HepG2 (cell line): ENCODE results near the gene NFATC1. TPM values are rescaled to one million over a fixed set of nuclear protein-coding genes. Genes with fewer than 3 reads are reported as not detected.

Experiments
- ATAC-seq: fragments of 200-7000 bp; cut with Tn5 transposase; 3 replicates; pipeline ENCODE4 v1.9.1; 2020; ENCODE audit warnings: mild to moderate bottlenecking, moderate library complexity
- BruUV-seq: library from RNA; stranded (reverse); fragments of 400-500 nt; replicated peaks from 2 replicates; lab custom pipeline; 2021; lab: Mats Ljungman, UMichigan
- CTCF ChIA-PET: fragments of 300-600 bp; formaldehyde crosslinking; extraction: SDS; loops from one replicate; lab custom pipeline; 2021; ENCODE audit warnings: low total read pairs, inconsistent platforms, low intra/inter-chr PET ratio; lab: Yijun Ruan, JAX
- POLR2A ChIA-PET: fragments of 350-600 bp; sonication (Branson Sonifier 250); formaldehyde crosslinking; loops from one replicate; lab custom pipeline; 2020; ENCODE audit warnings: antibody characterized with exemption, inconsistent platforms; lab: Yijun Ruan, JAX
- DNase-seq: peaks from one replicate; pipeline ENCODE4 v3.0.0-alpha.2; 2015; ENCODE audit warnings: low spot score
- FAIRE-seq: peaks from 3 replicates; lab custom pipeline; 2011; peaks lifted over from hg19 to GRCh38; lab: Jason Lieb, UNC
- H2AFZ ChIP-seq: one replicate; pipeline ENCODE4 v1.6.1; 2011; ENCODE audit warnings: low read length, inconsistent platforms
- H3K27ac ChIP-seq: fragments of 300-600 bp; 3 replicates; pipeline ENCODE4 v1.8.0; 2011; ENCODE audit warnings: mixed run types, mild to moderate bottlenecking, mixed read lengths, low read length, inconsistent platforms; ENCODE audit not compliant: insufficient read depth; ENCODE audit errors: extremely low read length
- H3K27me3 ChIP-seq, 2 experiments: fragments of 200-600 bp in 1 of 2; 2 replicates in 1 of 2; 3 replicates in 1 of 2; pipeline versions ENCODE4 v1.6.0 to v1.8.0; 2011; ENCODE audit warnings: low read length in 2 of 2, mild to moderate bottlenecking in 2 of 2, moderate library complexity in 2 of 2, inconsistent platforms in 1 of 2; ENCODE audit not compliant: insufficient read depth in 2 of 2, control insufficient read depth in 1 of 2
- H3K36me3 ChIP-seq, 2 experiments: fragments of 200-600 bp in 1 of 2; replicated peaks in 1 of 2; 2 replicates in 1 of 2; 3 replicates in 1 of 2; pipeline versions ENCODE4 v1.5.1 to v1.8.0; 2011; ENCODE audit warnings: low read length in 2 of 2, inconsistent platforms in 1 of 2; ENCODE audit not compliant: insufficient read depth in 2 of 2, control insufficient read depth in 1 of 2
- H3K4me1 ChIP-seq: 2 replicates; pipeline ENCODE4 v1.5.1; 2012; ENCODE audit warnings: low read length, inconsistent platforms; ENCODE audit not compliant: insufficient read depth
- H3K4me2 ChIP-seq: 2 replicates; pipeline ENCODE4 v1.6.0; 2011; ENCODE audit warnings: low read depth, low read length, inconsistent platforms
- H3K4me3 ChIP-seq, 3 experiments: fragments of 200-600 bp in 1 of 3; sonication (generic), shearing (Covaris generic) in 1 of 3; replicated peaks in 1 of 3; 2 replicates each; pipeline ENCODE4 v1.5.1; 2011 to 2016; ENCODE audit warnings: low read length in 3 of 3, inconsistent platforms in 2 of 3, low read depth in 2 of 3, mild to moderate bottlenecking in 2 of 3, control low read depth in 1 of 3, mixed read lengths in 1 of 3; ENCODE audit not compliant: insufficient read depth in 1 of 3
- H3K79me2 ChIP-seq: one replicate; pipeline ENCODE4 v1.6.1; 2011; ENCODE audit warnings: low read length, inconsistent platforms; ENCODE audit not compliant: insufficient read depth
- H3K9ac ChIP-seq: 2 replicates; pipeline ENCODE4 v1.6.0; 2011; ENCODE audit warnings: mild to moderate bottlenecking, low read depth, low read length, inconsistent platforms; ENCODE audit not compliant: insufficient read depth
- H3K9me3 ChIP-seq: 2 replicates; pipeline ENCODE4 v1.5.1; 2012; ENCODE audit warnings: mild to moderate bottlenecking, low read length
- H4K20me1 ChIP-seq: 2 replicates; pipeline ENCODE4 v1.6.0; 2011; ENCODE audit warnings: inconsistent platforms, mild to moderate bottlenecking, low read length, moderate library complexity; ENCODE audit not compliant: insufficient read depth
- CENPT ChIP-seq: sonication (generic); formaldehyde crosslinking; IDR thresholded peaks from 2 replicates; pipeline ENCODE4 v1.8.0; 2022; ENCODE audit warnings: low read depth, mild to moderate bottlenecking, moderate library complexity, missing genetic modification reagents
- NR0B2 ChIP-seq: sonication (generic); formaldehyde crosslinking; IDR thresholded peaks from 2 replicates; pipeline ENCODE4 v1.4.0; 2020; ENCODE audit warnings: mild to moderate bottlenecking, missing genetic modification reagents
- ZGPAT ChIP-seq: IDR thresholded peaks from 2 replicates; pipeline ENCODE4 v1.6.1; 2016; ENCODE audit warnings: mild to moderate bottlenecking
- ZNF619 ChIP-seq: sonication (generic); formaldehyde crosslinking; IDR thresholded peaks from 2 replicates; pipeline ENCODE4 v1.4.0; 2020; ENCODE audit warnings: mild to moderate bottlenecking, missing genetic modification reagents
- WGBS: methylation state at CpG from one replicate; pipeline ENCODE4 v1.1.6; 2017; ENCODE audit warnings: low lambda C conversion rate; 5-methylcytosine and 5-hydroxymethylcytosine counted together
- in situ Hi-C: cut with HindIII; loops from 2 replicates; pipeline ENCODE4 v1.10.0; 2017; ENCODE audit warnings: low pct_unique_long_range_greater_than_20kb; ENCODE audit not compliant: extremely low pct_ligation_motif_present
- intact Hi-C: fragments of 100-400 bp; cut with micrococcal nuclease; formaldehyde crosslinking; loops from one replicate; pipeline ENCODE4 v1.10.0; 2022; ENCODE audit not compliant: unreplicated experiment
- polyA plus RNA-seq, 8 experiments: library from polyadenylated mRNA; depleted of rRNA in 3 of 8; stranded (reverse) in 7 of 8; unstranded in 1 of 8; fragments of >200 nt; fragmentation: Illumina TruSeq in 4 of 8; extraction: Trizol in 4 of 8; gene quantifications; 2 replicates each; pipeline versions ENCODE4 v1.2.1 to v1.2.3, GENCODE V29; 2011 to 2016; ENCODE audit warnings: low read depth in 4 of 8, missing spikeins in 1 of 8, mixed read lengths in 1 of 8; ENCODE audit not compliant: insufficient read depth in 1 of 8
- total RNA-seq, 5 experiments: library from RNA; depleted of rRNA; stranded (reverse); fragments of >200 nt; fragmentation: Illumina TruSeq; extraction: Trizol; gene quantifications; 2 replicates each; pipeline ENCODE4 v1.2.3, GENCODE V29; 2016; ENCODE audit warnings: low read depth in 1 of 5
- TF ChIP-seq, protein P1 (sequence below): sonication (generic); formaldehyde crosslinking; IDR thresholded peaks from 2 replicates; pipeline ENCODE4 v1.8.0; 2022; ENCODE audit warnings: mild to moderate bottlenecking, missing genetic modification reagents; ENCODE audit not compliant: insufficient replicate concordance
- TF ChIP-seq, protein P2 (sequence below): sonication (generic); formaldehyde crosslinking; IDR thresholded peaks from 2 replicates; pipeline ENCODE4 v1.5.0; 2020; ENCODE audit warnings: missing genetic modification reagents

NFATC1 gene
- total and polyA plus RNA-seq, 2 of the 13 experiments (the other 11 are each of a cell fraction or from before 2014, with no cell fraction given): not detected

DNA sequence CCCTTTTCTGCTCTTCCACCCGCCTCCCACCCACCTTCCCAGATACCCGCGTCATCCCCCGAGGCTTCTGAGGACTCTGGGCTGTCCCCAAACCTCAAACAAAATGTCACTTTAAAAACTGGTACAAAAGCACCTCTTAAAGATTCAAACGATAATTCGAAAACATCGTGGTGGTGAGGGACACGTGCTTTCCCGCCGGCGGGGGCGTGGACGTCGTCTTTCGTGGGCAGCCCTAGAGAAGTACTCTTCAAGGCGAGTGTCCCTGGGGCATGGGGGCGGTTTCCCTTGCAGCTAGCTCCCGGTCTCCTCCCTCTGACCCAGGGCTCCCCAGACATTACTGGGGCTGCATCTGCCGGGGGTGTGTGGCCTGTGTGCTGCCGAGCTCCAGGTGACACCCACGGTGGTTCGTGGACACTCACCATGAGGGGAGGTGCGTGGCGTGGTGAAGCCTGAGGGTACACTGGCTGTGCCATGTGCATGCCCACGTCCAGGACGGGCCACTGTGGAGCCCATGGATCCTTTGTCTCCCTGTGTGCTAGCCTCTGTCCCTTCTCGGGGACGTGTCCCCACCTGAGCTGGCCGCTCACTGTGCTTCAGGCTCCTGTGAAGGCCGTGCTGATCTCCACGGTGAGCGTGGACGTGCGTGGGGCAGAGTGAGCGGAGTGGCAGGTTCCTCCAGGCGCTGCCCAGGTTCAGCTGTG, 117.8 kb downstream of the NFATC1 start:
- TF ChIP-seq, protein P1, sequence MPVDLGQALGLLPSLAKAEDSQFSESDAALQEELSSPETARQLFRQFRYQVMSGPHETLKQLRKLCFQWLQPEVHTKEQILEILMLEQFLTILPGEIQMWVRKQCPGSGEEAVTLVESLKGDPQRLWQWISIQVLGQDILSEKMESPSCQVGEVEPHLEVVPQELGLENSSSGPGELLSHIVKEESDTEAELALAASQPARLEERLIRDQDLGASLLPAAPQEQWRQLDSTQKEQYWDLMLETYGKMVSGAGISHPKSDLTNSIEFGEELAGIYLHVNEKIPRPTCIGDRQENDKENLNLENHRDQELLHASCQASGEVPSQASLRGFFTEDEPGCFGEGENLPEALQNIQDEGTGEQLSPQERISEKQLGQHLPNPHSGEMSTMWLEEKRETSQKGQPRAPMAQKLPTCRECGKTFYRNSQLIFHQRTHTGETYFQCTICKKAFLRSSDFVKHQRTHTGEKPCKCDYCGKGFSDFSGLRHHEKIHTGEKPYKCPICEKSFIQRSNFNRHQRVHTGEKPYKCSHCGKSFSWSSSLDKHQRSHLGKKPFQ: no peak
- TF ChIP-seq NR0B2 (CRISPR knock-in tag): no peak
- TF ChIP-seq ZGPAT: no peak
- TF ChIP-seq CENPT: no peak
- TF ChIP-seq, protein P2, sequence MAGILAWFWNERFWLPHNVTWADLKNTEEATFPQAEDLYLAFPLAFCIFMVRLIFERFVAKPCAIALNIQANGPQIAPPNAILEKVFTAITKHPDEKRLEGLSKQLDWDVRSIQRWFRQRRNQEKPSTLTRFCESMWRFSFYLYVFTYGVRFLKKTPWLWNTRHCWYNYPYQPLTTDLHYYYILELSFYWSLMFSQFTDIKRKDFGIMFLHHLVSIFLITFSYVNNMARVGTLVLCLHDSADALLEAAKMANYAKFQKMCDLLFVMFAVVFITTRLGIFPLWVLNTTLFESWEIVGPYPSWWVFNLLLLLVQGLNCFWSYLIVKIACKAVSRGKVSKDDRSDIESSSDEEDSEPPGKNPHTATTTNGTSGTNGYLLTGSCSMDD (CRISPR knock-in tag): no peak
- no peak for TF ChIP-seq ZNF619 (CRISPR knock-in tag)
- TF ChIP-seq, all 625 proteins: peak for 0
- Histone ChIP-seq H3K9me3 (no peaks in the 10 kb centered on the region), H3K27me3 (peaks cover 9 to 66% of the 10 kb centered on the region in 2 experiments; a peak in 4 of 5 replicates), H3K27ac (no peak overlapping the region), H4K20me1 (no peaks in the 10 kb centered on the region), H2AFZ (no peak overlapping the region), H3K9ac (no peak overlapping the region), H3K4me3 (no peak overlapping the region), H3K4me1 (peaks cover 6% of the 10 kb centered on the region; the same call in 1 of the 2 replicates), H3K4me2 (no peak overlapping the region), H3K79me2 (no peaks in the 10 kb centered on the region), H3K36me3 (no peaks in the 10 kb centered on the region)
- DNase-seq (no peak), FAIRE-seq (no peak), ATAC-seq (no peak)
- CTCF ChIA-PET: no interaction called here
- intact Hi-C loops (no loop called here), in situ Hi-C loops (no loop called here)
- POLR2A ChIA-PET: no interaction called here
- 32% methylated on average over 19 of the region's 36 CpGs for WGBS
- BruUV-seq: no TSS peak
